ENCODE data around the gene CLIP4. TPM values are rescaled to one million over a fixed set of nuclear protein-coding genes. Genes with fewer than 3 reads are reported as not detected.

The CLIP4 gene
- total and polyA plus RNA-seq, 10 of the 15 experiments (the other 5 are each of a cell fraction or from before 2014, with no cell fraction given) = 5.5 to 34.9 (median 16.8) TPM

DNA sequence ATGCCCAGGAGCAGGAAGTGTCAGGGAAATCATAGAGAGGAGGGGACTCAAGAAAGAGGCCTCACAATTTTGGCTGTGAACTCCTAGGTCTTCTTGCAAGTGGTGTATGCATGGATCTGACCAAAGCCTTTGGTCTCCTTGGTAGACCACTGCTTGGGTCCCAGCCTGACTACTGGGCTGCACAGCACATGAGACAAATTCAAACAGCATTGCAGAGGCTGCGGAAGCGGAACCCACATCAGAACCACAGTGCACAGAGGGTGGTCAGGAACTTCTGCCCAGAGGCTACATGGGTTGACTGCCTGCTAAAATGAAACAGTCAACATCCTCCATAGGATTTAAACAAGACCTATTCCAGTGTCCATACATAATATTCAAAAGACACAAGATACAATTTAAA, 39.4 kb downstream of the CLIP4 start:
- Histone ChIP-seq H3K36me3 (ENCODE audit: control insufficient read depth in 2 of 2, insufficient read depth in 2 of 2, low read length in 1 of 2) (peaks cover 3 to 23% of the 10 kb centered on the region in 2 experiments), H3K79me2 (ENCODE audit: control insufficient read depth, insufficient read depth, low read length) (no peaks in the 10 kb centered on the region), H3K4me2 (ENCODE audit: control insufficient read depth, insufficient read depth) (no peak overlapping the region), H3K27ac (ENCODE audit: control insufficient read depth, insufficient read depth) (no peak overlapping the region), H3K27me3 (replicated peaks in 1 of 2; ENCODE audit: control insufficient read depth in 2 of 2, insufficient read depth in 2 of 2, low read length in 1 of 2) (no peaks in the 10 kb centered on the region), H3K9ac (ENCODE audit: control insufficient read depth, insufficient read depth, low read length) (no peak overlapping the region), H4K20me1 (ENCODE audit: control insufficient read depth, insufficient read depth) (no peaks in the 10 kb centered on the region), H3K4me1 (ENCODE audit: control insufficient read depth, insufficient read depth, low read length) (peaks cover 6% of the 10 kb centered on the region; the same call in 1 of the 2 replicates), H3K9me3 (replicated peaks; ENCODE audit: control insufficient read depth, insufficient read depth, low read length) (no peaks in the 10 kb centered on the region), H2AFZ (ENCODE audit: control insufficient read depth, low read depth, low read length) (no peak overlapping the region), H3K4me3 (no peak overlapping the region)
- no peak for FAIRE-seq
- no TSS peak for BruUV-seq (replicated peaks)
- ChIA-PET RAD21 (ENCODE audit: unreplicated experiment) (no interaction called here), SMC1A (ENCODE audit: uncharacterized antibody, unreplicated experiment) (no interaction called here), CTCF (no interaction called here), POLR2A (no interaction called here)
- in situ Hi-C loops (cut with MboI) = no loop called here
- no peak for ATAC-seq
- TF ChIP-seq, protein P1, sequence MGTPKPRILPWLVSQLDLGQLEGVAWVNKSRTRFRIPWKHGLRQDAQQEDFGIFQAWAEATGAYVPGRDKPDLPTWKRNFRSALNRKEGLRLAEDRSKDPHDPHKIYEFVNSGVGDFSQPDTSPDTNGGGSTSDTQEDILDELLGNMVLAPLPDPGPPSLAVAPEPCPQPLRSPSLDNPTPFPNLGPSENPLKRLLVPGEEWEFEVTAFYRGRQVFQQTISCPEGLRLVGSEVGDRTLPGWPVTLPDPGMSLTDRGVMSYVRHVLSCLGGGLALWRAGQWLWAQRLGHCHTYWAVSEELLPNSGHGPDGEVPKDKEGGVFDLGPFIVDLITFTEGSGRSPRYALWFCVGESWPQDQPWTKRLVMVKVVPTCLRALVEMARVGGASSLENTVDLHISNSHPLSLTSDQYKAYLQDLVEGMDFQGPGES (IDR thresholded peaks at IDR 0.05) = no peak
- TF ChIP-seq ZNF384 (IDR thresholded peaks at IDR 0.05; ENCODE audit: borderline replicate concordance, low read depth, low read length) (no peak), CEBPB (IDR thresholded peaks at IDR 0.05; ENCODE audit: borderline replicate concordance in 1 of 2, low read depth in 2 of 2, low read length in 2 of 2) (no peak), PAX8 (IDR thresholded peaks at IDR 0.05) (no peak), TCF12 (IDR thresholded peaks at IDR 0.05; ENCODE audit: low read depth, low read length) (no peak)
- WGBS (ENCODE audit: insufficient coverage, insufficient replicate concordance, low lambda C conversion rate, missing lambda C conversion rate) = 96% methylated on average over 2 of the region's 2 CpGs
- intact Hi-C loops (cut with micrococcal nuclease; ENCODE audit: unreplicated experiment) = no loop called here
- no peak for DNase-seq (ENCODE audit: low read depth, low spot score)

DNA sequence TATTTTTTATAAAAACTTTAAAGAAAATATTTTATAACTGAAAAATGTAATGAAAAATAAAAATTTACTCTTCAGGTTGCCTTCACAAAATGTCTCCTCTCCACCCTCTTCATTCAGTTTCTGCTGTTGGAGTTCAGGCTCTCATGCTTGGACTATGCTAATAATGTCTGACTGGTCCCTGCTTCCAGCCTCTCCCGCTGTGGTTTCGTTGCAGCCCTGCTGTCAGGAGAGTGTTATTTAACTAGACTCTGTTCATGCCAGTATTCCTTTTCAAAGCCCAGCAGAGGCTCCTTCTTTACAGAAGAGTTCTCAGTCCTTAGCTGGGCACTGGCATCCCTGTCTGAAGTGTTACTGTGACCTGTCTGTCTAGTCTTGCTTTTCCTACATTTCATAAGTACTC, 40.4 kb downstream of the CLIP4 start:
- in situ Hi-C loops (cut with MboI) = no loop called here
- no TSS peak for BruUV-seq (replicated peaks)

More for the DNA sequence above, 40.4 kb downstream of the CLIP4 start:
- DNase-seq (ENCODE audit: low read depth, low spot score) (no peak), FAIRE-seq (no peak), ATAC-seq (no peak)
- no peak for TF ChIP-seq MTA2 (IDR thresholded peaks at IDR 0.05; ENCODE audit: low read depth)
- TF ChIP-seq FOS (IDR thresholded peaks at IDR 0.05; ENCODE audit: borderline replicate concordance, extremely low read depth, insufficient read length) = no peak
- ChIA-PET POLR2A (no interaction called here), SMC1A (ENCODE audit: uncharacterized antibody, unreplicated experiment) (no interaction called here), CTCF (no interaction called here), RAD21 (ENCODE audit: unreplicated experiment) (no interaction called here)
- no peaks in the 10 kb centered on the region for H3K79me2 ChIP-seq (ENCODE audit: control insufficient read depth, insufficient read depth, low read length)
- H3K27ac ChIP-seq (ENCODE audit: control insufficient read depth, insufficient read depth) = no peak overlapping the region
- no peak overlapping the region for H3K4me3 ChIP-seq
- WGBS (ENCODE audit: insufficient coverage, insufficient replicate concordance, low lambda C conversion rate, missing lambda C conversion rate) = 79% methylated on average over 2 of the region's 2 CpGs
- intact Hi-C loops (cut with micrococcal nuclease; ENCODE audit: unreplicated experiment) = no loop called here
- no peaks in the 10 kb centered on the region for H3K4me1 ChIP-seq (ENCODE audit: control insufficient read depth, insufficient read depth, low read length)
- no peaks in the 10 kb centered on the region for H3K9me3 ChIP-seq (replicated peaks; ENCODE audit: control insufficient read depth, insufficient read depth, low read length)
- H4K20me1 ChIP-seq (ENCODE audit: control insufficient read depth, insufficient read depth) = no peaks in the 10 kb centered on the region
- no peak overlapping the region for H3K9ac ChIP-seq (ENCODE audit: control insufficient read depth, insufficient read depth, low read length)
- H2AFZ ChIP-seq (ENCODE audit: control insufficient read depth, low read depth, low read length) = no peak overlapping the region
- no peaks in the 10 kb centered on the region for H3K27me3 ChIP-seq (replicated peaks in 1 of 2; ENCODE audit: control insufficient read depth in 2 of 2, insufficient read depth in 2 of 2, low read length in 1 of 2)
- no peak overlapping the region for H3K4me2 ChIP-seq (ENCODE audit: control insufficient read depth, insufficient read depth)
- peaks cover 3 to 28% of the 10 kb centered on the region in 2 experiments for H3K36me3 ChIP-seq (ENCODE audit: control insufficient read depth in 2 of 2, insufficient read depth in 2 of 2, low read length in 1 of 2)

All from GM12878 (cell line).